ENCODE results near the gene F8A3. TPM values are rescaled to one million over a fixed set of nuclear protein-coding genes. Genes with fewer than 3 reads are reported as not detected.
"Not testable (repeated sequence)": the region's sequence is repeated elsewhere in the genome, so short reads cannot be mapped to it uniquely, and the experiment has no call there.

F8A3 gene
- 10 to 100 TPM in 3 of 4 donors, 1 to 10 TPM in 1; 9.7 to 24.3 (median 18.3) TPM for total RNA-seq

GRCh38 chrX:155458471-155458870 is at the start of gene F8A3:
TSS of gene F8A3 (minus strand) at chrX:155458620. CDS start at chrX:155458600, 20 bp downstream.
- not testable (repeated sequence) for H3K27me3 ChIP-seq; H3K36me3 ChIP-seq; H3K9me3 ChIP-seq; H3K4me3 ChIP-seq; H3K27ac ChIP-seq; H3K4me1 ChIP-seq; DNase-seq (ENCODE audit: low spot score in 2 of 2)
- WGBS: no CpG with 5 or more reads among the region's 51 CpGs

- Histone ChIP-seq H3K4me3 (no peak overlapping the region), H3K4me1 (no peaks in the 10 kb centered on the region), H3K27me3 (no peaks in the 10 kb centered on the region), H3K27ac (no peak overlapping the region), H3K9me3 (no peaks in the 10 kb centered on the region), H3K36me3 (no peaks in the 10 kb centered on the region)
- TF ChIP-seq EP300 (IDR thresholded peaks at IDR 0.05) (no peak), POLR2A (IDR thresholded peaks at IDR 0.05) (no peak), POLR2AphosphoS5 (IDR thresholded peaks at IDR 0.05) (no peak), CTCF (IDR thresholded peaks at IDR 0.05) (no peak)
- DNase-seq (ENCODE audit: low spot score in 2 of 2): no peak
These were observed 46.9 kb upstream of the F8A3 start for GRCh38 chrX:155505296-155505695.

- H3K9me3 ChIP-seq; H3K36me3 ChIP-seq; DNase-seq (ENCODE audit: low spot score in 2 of 2); H3K27me3 ChIP-seq; H3K4me3 ChIP-seq; H3K27ac ChIP-seq; H3K4me1 ChIP-seq: not testable (repeated sequence)
- WGBS: no CpG with 5 or more reads among the region's 2 CpGs
These were observed 36.7 kb upstream of the F8A3 start for GRCh38 chrX:155495134-155495533.

GRCh38 chrX:155491421-155491820 is 33.0 kb upstream of the F8A3 start:
- not testable (repeated sequence) for H3K36me3 ChIP-seq; H3K27ac ChIP-seq; DNase-seq (ENCODE audit: low spot score in 2 of 2); H3K27me3 ChIP-seq; H3K4me3 ChIP-seq; H3K4me1 ChIP-seq; H3K9me3 ChIP-seq
- 54% methylated on average over 2 of the region's 3 CpGs for WGBS

- not testable (repeated sequence) for DNase-seq (ENCODE audit: low spot score in 2 of 2); H3K4me3 ChIP-seq; H3K27me3 ChIP-seq; H3K36me3 ChIP-seq; H3K27ac ChIP-seq; H3K4me1 ChIP-seq; H3K9me3 ChIP-seq
- WGBS: no CpG with 5 or more reads among the region's 7 CpGs
These were observed 18.7 kb upstream of the F8A3 start for GRCh38 chrX:155477136-155477535.

GRCh38 chrX:155466269-155466938 is 8.0 kb upstream of the F8A3 start:
- H3K4me3 ChIP-seq: not testable (repeated sequence)

GRCh38 chrX:155460501-155460900 is 2.1 kb upstream of the F8A3 start:
- WGBS: no CpG with 5 or more reads among the region's 8 CpGs

More at GRCh38 chrX:155466269-155466938, 8.0 kb upstream of the F8A3 start:
- not testable (repeated sequence) for DNase-seq (ENCODE audit: low spot score in 2 of 2); H3K9me3 ChIP-seq; H3K4me1 ChIP-seq; H3K36me3 ChIP-seq; H3K27me3 ChIP-seq; H3K27ac ChIP-seq
- no CpG with 5 or more reads among the region's 9 CpGs for whole genome bisulfite sequencing

GRCh38 chrX:155457761-155458447 is 516 bp downstream of the F8A3 start:
- not testable (repeated sequence) for DNase-seq (ENCODE audit: low spot score in 2 of 2); H3K27ac ChIP-seq; H3K4me1 ChIP-seq; H3K9me3 ChIP-seq; H3K27me3 ChIP-seq; H3K4me3 ChIP-seq; H3K36me3 ChIP-seq
- no CpG with 5 or more reads among the region's 97 CpGs for WGBS

More at GRCh38 chrX:155460501-155460900, 2.1 kb upstream of the F8A3 start:
- H3K9me3 ChIP-seq; DNase-seq (ENCODE audit: low spot score in 2 of 2); H3K36me3 ChIP-seq; H3K4me3 ChIP-seq; H3K4me1 ChIP-seq; H3K27me3 ChIP-seq; H3K27ac ChIP-seq: not testable (repeated sequence)

- DNase-seq (ENCODE audit: low spot score in 2 of 2): no peak
- no peaks in the 10 kb centered on the region for H3K4me1 ChIP-seq
These were observed 17.3 kb downstream of the F8A3 start for GRCh38 chrX:155441097-155441496.

More at GRCh38 chrX:155441097-155441496, 17.3 kb downstream of the F8A3 start:
- H3K27me3 ChIP-seq: no peaks in the 10 kb centered on the region
- H3K9me3 ChIP-seq: no peaks in the 10 kb centered on the region
- no peak overlapping the region for H3K4me3 ChIP-seq
- H3K36me3 ChIP-seq: no peaks in the 10 kb centered on the region
- H3K27ac ChIP-seq: no peak overlapping the region
- TF ChIP-seq POLR2A (IDR thresholded peaks at IDR 0.05) (no peak), EP300 (IDR thresholded peaks at IDR 0.05) (no peak), CTCF (IDR thresholded peaks at IDR 0.05) (no peak), POLR2AphosphoS5 (IDR thresholded peaks at IDR 0.05) (no peak)
